Measurements from ENCODE around the gene CD93.

DNA sequence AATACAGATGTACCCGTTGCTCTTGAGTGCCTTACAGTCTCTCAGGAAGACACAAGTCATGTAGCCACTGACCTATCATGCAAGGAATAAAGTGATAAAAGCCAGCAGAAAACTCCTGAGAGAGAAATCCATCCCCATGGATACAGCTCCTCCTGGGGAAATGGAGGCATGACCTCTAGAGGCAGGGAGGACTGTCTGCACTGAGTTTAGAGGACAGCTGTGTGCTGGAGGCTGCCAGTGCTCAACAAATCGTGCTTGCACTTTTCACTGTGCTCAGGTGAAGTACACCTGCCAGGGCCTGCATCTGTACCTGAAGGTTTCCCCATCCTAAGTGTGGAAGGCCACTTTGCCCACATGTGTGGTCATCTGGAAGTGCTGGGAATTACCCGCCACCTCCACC lies 12.1 kb downstream of the CD93 start:
- TF ChIP-seq, protein P1, sequence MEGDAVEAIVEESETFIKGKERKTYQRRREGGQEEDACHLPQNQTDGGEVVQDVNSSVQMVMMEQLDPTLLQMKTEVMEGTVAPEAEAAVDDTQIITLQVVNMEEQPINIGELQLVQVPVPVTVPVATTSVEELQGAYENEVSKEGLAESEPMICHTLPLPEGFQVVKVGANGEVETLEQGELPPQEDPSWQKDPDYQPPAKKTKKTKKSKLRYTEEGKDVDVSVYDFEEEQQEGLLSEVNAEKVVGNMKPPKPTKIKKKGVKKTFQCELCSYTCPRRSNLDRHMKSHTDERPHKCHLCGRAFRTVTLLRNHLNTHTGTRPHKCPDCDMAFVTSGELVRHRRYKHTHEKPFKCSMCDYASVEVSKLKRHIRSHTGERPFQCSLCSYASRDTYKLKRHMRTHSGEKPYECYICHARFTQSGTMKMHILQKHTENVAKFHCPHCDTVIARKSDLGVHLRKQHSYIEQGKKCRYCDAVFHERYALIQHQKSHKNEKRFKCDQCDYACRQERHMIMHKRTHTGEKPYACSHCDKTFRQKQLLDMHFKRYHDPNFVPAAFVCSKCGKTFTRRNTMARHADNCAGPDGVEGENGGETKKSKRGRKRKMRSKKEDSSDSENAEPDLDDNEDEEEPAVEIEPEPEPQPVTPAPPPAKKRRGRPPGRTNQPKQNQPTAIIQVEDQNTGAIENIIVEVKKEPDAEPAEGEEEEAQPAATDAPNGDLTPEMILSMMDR (IDR thresholded peaks at IDR 0.05) = no peak
- no peak for TF ChIP-seq POLR2A (IDR thresholded peaks at IDR 0.05)

Data from testis (tissue), 2 donors.